PC-3 (cell line): ENCODE measurements around the gene PBX4. TPM values are rescaled to one million over a fixed set of nuclear protein-coding genes. Genes with fewer than 3 reads are reported as not detected.

Source experiments
- ATAC-seq: fragments of 200-7000 bp; cut with Tn5 transposase; 2 replicates; pipeline ENCODE4 v1.9.1; 2020; ENCODE audit warnings: mild to moderate bottlenecking, moderate library complexity
- BruUV-seq: library from RNA; stranded (reverse); fragments of 400-500 nt; replicated peaks from 2 replicates; lab custom pipeline; 2021; lab: Mats Ljungman, UMichigan
- CTCF ChIA-PET: fragments of 300-600 bp; sonication (Branson Sonifier 250); formaldehyde crosslinking; loops from one replicate; lab custom pipeline; 2022; ENCODE audit warnings: antibody characterized with exemption; lab: Charles Lee
- POLR2A ChIA-PET: fragments of 300-600 bp; sonication (Branson Sonifier 250); formaldehyde crosslinking; loops from one replicate; lab custom pipeline; 2022; ENCODE audit warnings: antibody characterized with exemption; ENCODE audit not compliant: unreplicated experiment; lab: Charles Lee
- DNase-seq: peaks from one replicate; pipeline ENCODE4 v3.0.0-alpha.2; 2015
- H2AFZ ChIP-seq: fragments of 300-600 bp; sonication (generic); 2 replicates; pipeline ENCODE4 v1.6.0; 2016; ENCODE audit warnings: antibody characterized with exemption, low read length
- H3F3A ChIP-seq: fragments of 300-600 bp; sonication (generic); one replicate; pipeline ENCODE4 v1.6.0; 2017; ENCODE audit warnings: antibody characterized with exemption, low read length, control low read depth, mild to moderate bottlenecking; ENCODE audit not compliant: unreplicated experiment
- H3K27ac ChIP-seq: fragments of 300-600 bp; sonication (generic); 2 replicates; pipeline ENCODE4 v1.5.1; 2016; ENCODE audit warnings: mild to moderate bottlenecking, low read length
- H3K27me3 ChIP-seq: fragments of 300-600 bp; sonication (generic); 2 replicates; pipeline ENCODE4 v1.6.1; 2016; ENCODE audit warnings: low read length, mixed read lengths
- H3K36me3 ChIP-seq: fragments of 300-600 bp; sonication (generic); 2 replicates; pipeline ENCODE4 v1.6.1; 2016; ENCODE audit warnings: low read depth, mixed run types, low read length, mixed read lengths
- H3K4me1 ChIP-seq: fragments of 300-600 bp; sonication (generic); 2 replicates; pipeline ENCODE4 v1.5.1; 2016; ENCODE audit warnings: low read length; ENCODE audit not compliant: insufficient read depth
- H3K4me2 ChIP-seq: fragments of 300-600 bp; sonication (generic); 2 replicates; pipeline ENCODE4 v1.6.0; 2016; ENCODE audit warnings: low read length
- H3K4me3 ChIP-seq: fragments of 300-600 bp; sonication (generic); 2 replicates; pipeline ENCODE4 v1.5.1; 2016; ENCODE audit warnings: mild to moderate bottlenecking, low read length, mixed read lengths
- H3K79me2 ChIP-seq: fragments of 300-600 bp; sonication (generic); 2 replicates; pipeline ENCODE4 v1.6.1; 2017; ENCODE audit warnings: low read length, mixed read lengths
- H3K9ac ChIP-seq: fragments of 300-600 bp; sonication (generic); 2 replicates; pipeline ENCODE4 v1.6.0; 2016; ENCODE audit warnings: mild to moderate bottlenecking, low read length
- H3K9me2 ChIP-seq: fragments of 300-600 bp; sonication (generic); replicated peaks from 2 replicates; pipeline ENCODE4 v1.6.1; 2016; ENCODE audit warnings: mixed run types, low read length, mixed read lengths
- H3K9me3 ChIP-seq: fragments of 300-600 bp; sonication (generic); 2 replicates; pipeline ENCODE4 v1.6.1; 2016; ENCODE audit warnings: low read length, mixed read lengths
- H4K20me1 ChIP-seq: fragments of 300-600 bp; sonication (generic); 2 replicates; pipeline ENCODE4 v1.6.1; 2016; ENCODE audit warnings: low read length, mixed read lengths
- EZH2phosphoT487 ChIP-seq: fragments of 300-600 bp; sonication (generic); IDR thresholded peaks from 2 replicates; pipeline ENCODE4 v1.6.1; 2018; ENCODE audit warnings: mild to moderate bottlenecking, antibody characterized with exemption, low read length, borderline replicate concordance
- intact Hi-C: fragments of 100-400 bp; cut with micrococcal nuclease; formaldehyde crosslinking; loops from 2 replicates; pipeline ENCODE4 v1.9.0; 2023
- total RNA-seq: library from RNA; depleted of rRNA; stranded (reverse); fragments of >200 nt; gene quantifications from 2 replicates; pipeline ENCODE4 v1.2.3, GENCODE V29; 2014
- TF ChIP-seq, protein P1 (sequence below): fragments of 300-600 bp; sonication (generic); conservative IDR thresholded peaks from 2 replicates; pipeline ENCODE4 v1.5.1; 2017; ENCODE audit warnings: antibody characterized with exemption, low read depth, mild to moderate bottlenecking, low read length

The PBX4 gene
- total RNA-seq, 1 experiment from 2014 or later = 6.9 TPM

GRCh38 chr19:19644054-19644388 is 25.5 kb upstream of the PBX4 start:
- no peak for DNase-seq
- Histone ChIP-seq H4K20me1 (no peaks in the 10 kb centered on the region), H3F3A (no peaks in the 10 kb centered on the region), H3K4me2 (peak overlapping the region; percentile 94), H3K4me1 (peaks cover 3% of the 10 kb centered on the region; the same call in 1 of the 2 replicates), H3K9ac (peak overlapping the region; percentile 77; the same call in 1 of the 2 replicates), H3K36me3 (peaks cover 10% of the 10 kb centered on the region; the same call in 1 of the 2 replicates), H3K27me3 (no peaks in the 10 kb centered on the region), H2AFZ (no peak overlapping the region), H3K9me3 (no peaks in the 10 kb centered on the region), H3K9me2 (no peaks in the 10 kb centered on the region), H3K79me2 (0 out of 2 replicates have a peak, but pooled peaks cover 6% of the 10 kb centered on the region), H3K4me3 (peak overlapping the region; percentile 91; the same call in 1 of the 2 replicates), H3K27ac (no peak overlapping the region; the same call in 1 of the 2 replicates)
- ChIA-PET CTCF (interaction anchor here (0.7 to 1.4 kb wide), 2 partner anchors 110 to 111 kb away, joined by 3 read pairs; no protein-coding TSS in a partner anchor), POLR2A (no interaction called here)
- no peak; the same call in 1 of the 2 replicates for ATAC-seq
- TF ChIP-seq, protein P1, sequence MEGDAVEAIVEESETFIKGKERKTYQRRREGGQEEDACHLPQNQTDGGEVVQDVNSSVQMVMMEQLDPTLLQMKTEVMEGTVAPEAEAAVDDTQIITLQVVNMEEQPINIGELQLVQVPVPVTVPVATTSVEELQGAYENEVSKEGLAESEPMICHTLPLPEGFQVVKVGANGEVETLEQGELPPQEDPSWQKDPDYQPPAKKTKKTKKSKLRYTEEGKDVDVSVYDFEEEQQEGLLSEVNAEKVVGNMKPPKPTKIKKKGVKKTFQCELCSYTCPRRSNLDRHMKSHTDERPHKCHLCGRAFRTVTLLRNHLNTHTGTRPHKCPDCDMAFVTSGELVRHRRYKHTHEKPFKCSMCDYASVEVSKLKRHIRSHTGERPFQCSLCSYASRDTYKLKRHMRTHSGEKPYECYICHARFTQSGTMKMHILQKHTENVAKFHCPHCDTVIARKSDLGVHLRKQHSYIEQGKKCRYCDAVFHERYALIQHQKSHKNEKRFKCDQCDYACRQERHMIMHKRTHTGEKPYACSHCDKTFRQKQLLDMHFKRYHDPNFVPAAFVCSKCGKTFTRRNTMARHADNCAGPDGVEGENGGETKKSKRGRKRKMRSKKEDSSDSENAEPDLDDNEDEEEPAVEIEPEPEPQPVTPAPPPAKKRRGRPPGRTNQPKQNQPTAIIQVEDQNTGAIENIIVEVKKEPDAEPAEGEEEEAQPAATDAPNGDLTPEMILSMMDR = peak; percentile 14; the same call in 1 of the 2 replicates
- TF ChIP-seq EZH2phosphoT487 = no peak
- intact Hi-C loops = loop anchor here (5.0 kb wide), 1 partner anchor 92 kb away; no protein-coding TSS in a partner anchor
- no TSS peak for BruUV-seq

GRCh38 chr19:19643158-19644053 is 24.9 kb upstream of the PBX4 start, which contains the start of gene GMIP:
Gene GMIP (minus strand): TSS chr19:19643657. CDS start chr19:19643529, 128 bp downstream.
- H3K27ac ChIP-seq = peak within 1 kb of the TSS; percentile 56
- no peaks in the 10 kb centered on the region for H3F3A ChIP-seq
- peak within 1 kb of the TSS; percentile 91 for H3K4me3 ChIP-seq
- BruUV-seq = no TSS peak
- 0 out of 2 replicates have a peak, but pooled peaks cover 6% of the 10 kb centered on the region for H3K79me2 ChIP-seq
- no peaks in the 10 kb centered on the region for H3K27me3 ChIP-seq
- H3K9me3 ChIP-seq = no peaks in the 10 kb centered on the region
- CTCF ChIA-PET = interaction anchor here (0.7 kb wide), 1 partner anchor 109 kb away, joined by 3 read pairs; no protein-coding TSS in a partner anchor
- POLR2A ChIA-PET = no interaction called here
- peak within 1 kb of the TSS; percentile 94 for H3K4me2 ChIP-seq
- H3K36me3 ChIP-seq = peaks cover 10% of the 10 kb centered on the region; the same call in 1 of the 2 replicates
- TF ChIP-seq, protein P1 = peak; percentile 96
- TF ChIP-seq EZH2phosphoT487 = no peak
- peaks cover 3% of the 10 kb centered on the region; the same call in 1 of the 2 replicates for H3K4me1 ChIP-seq
- ATAC-seq (peak; percentile 86), DNase-seq (peak; percentile 68)
- peak within 1 kb of the TSS; percentile 92 for H2AFZ ChIP-seq
- H3K9ac ChIP-seq = peak within 1 kb of the TSS; percentile 77
- H4K20me1 ChIP-seq = no peaks in the 10 kb centered on the region
- intact Hi-C loops = loop anchor here (1.0 to 5.0 kb wide), 2 partner anchors 91 to 111 kb away; no protein-coding TSS in a partner anchor
- no peaks in the 10 kb centered on the region for H3K9me2 ChIP-seq
